ENCODE results near the gene DPF3. TPM values are rescaled to one million over a fixed set of nuclear protein-coding genes. Genes with fewer than 3 reads are reported as not detected.

Gene DPF3
- total RNA-seq, 1 experiment from 2014 or later = 0.79 TPM

- Histone ChIP-seq H3K4me1 (no peaks in the 10 kb centered on the region), H3K27ac (no peak overlapping the region), H3K4me3 (peak overlapping the region; percentile 62), H3K27me3 (peaks cover 24% of the 10 kb centered on the region), H3K36me3 (no peaks in the 10 kb centered on the region), H3K9me3 (replicated peaks) (no peaks in the 10 kb centered on the region)
- peak in 1 of 2 experiments; percentile 8 for DNase-seq
These were observed 844 bp downstream of the DPF3 start for GRCh38 chr14:72892879-72893635.

- Histone ChIP-seq H3K4me1 (no peaks in the 10 kb centered on the region), H3K27me3 (peaks cover 24% of the 10 kb centered on the region), H3K27ac (no peak overlapping the region), H3K4me3 (peak overlapping the region; percentile 62), H3K9me3 (replicated peaks) (no peaks in the 10 kb centered on the region), H3K36me3 (no peaks in the 10 kb centered on the region)
- no peak for DNase-seq
These were observed 1.6 kb downstream of the DPF3 start for GRCh38 chr14:72892103-72892878.

- Histone ChIP-seq H3K36me3 (no peaks in the 10 kb centered on the region), H3K4me3 (no peak overlapping the region), H3K9me3 (replicated peaks) (no peaks in the 10 kb centered on the region), H3K4me1 (no peaks in the 10 kb centered on the region), H3K27me3 (peaks cover 24% of the 10 kb centered on the region), H3K27ac (no peak overlapping the region)
- DNase-seq = no peak
These were observed 2.2 kb downstream of the DPF3 start for GRCh38 chr14:72891666-72892102.

GRCh38 chr14:72889366-72889765, 4.5 kb downstream of the DPF3 start:
- no peak overlapping the region for H3K4me3 ChIP-seq
- H3K9me3 ChIP-seq (replicated peaks) = no peaks in the 10 kb centered on the region
- no peaks in the 10 kb centered on the region for H3K4me1 ChIP-seq
- peaks cover 24% of the 10 kb centered on the region for H3K27me3 ChIP-seq
- DNase-seq = no peak
- no peaks in the 10 kb centered on the region for H3K36me3 ChIP-seq
- no peak overlapping the region for H3K27ac ChIP-seq

- no peak overlapping the region for H3K4me3 ChIP-seq
- no peak overlapping the region for H3K27ac ChIP-seq
- no peaks in the 10 kb centered on the region for H3K36me3 ChIP-seq
- peaks cover 24% of the 10 kb centered on the region for H3K27me3 ChIP-seq
- H3K9me3 ChIP-seq (replicated peaks) = no peaks in the 10 kb centered on the region
- DNase-seq = no peak
- no peaks in the 10 kb centered on the region for H3K4me1 ChIP-seq
These were observed 5.2 kb downstream of the DPF3 start for GRCh38 chr14:72888636-72889201.

GRCh38 chr14:72888192-72888591, 5.7 kb downstream of the DPF3 start:
- DNase-seq = no peak
- Histone ChIP-seq H3K27me3 (peaks cover 23% of the 10 kb centered on the region), H3K4me3 (no peak overlapping the region)

GRCh38 chr14:72887514-72887913, 6.4 kb downstream of the DPF3 start:
- no peaks in the 10 kb centered on the region for H3K4me1 ChIP-seq
- no peaks in the 10 kb centered on the region for H3K9me3 ChIP-seq (replicated peaks)
- no peak for DNase-seq
- H3K36me3 ChIP-seq = no peaks in the 10 kb centered on the region
- H3K4me3 ChIP-seq = no peak overlapping the region
- peaks cover 16% of the 10 kb centered on the region for H3K27me3 ChIP-seq
- no peak overlapping the region for H3K27ac ChIP-seq

More at GRCh38 chr14:72888192-72888591, 5.7 kb downstream of the DPF3 start:
- no peaks in the 10 kb centered on the region for H3K9me3 ChIP-seq (replicated peaks)
- no peaks in the 10 kb centered on the region for H3K4me1 ChIP-seq
- H3K36me3 ChIP-seq = no peaks in the 10 kb centered on the region
- H3K27ac ChIP-seq = no peak overlapping the region

- H3K27me3 ChIP-seq = no peaks in the 10 kb centered on the region
- H3K27ac ChIP-seq = no peak overlapping the region
- no peaks in the 10 kb centered on the region for H3K4me1 ChIP-seq
- H3K4me3 ChIP-seq = no peak overlapping the region
- no peaks in the 10 kb centered on the region for H3K36me3 ChIP-seq
- H3K9me3 ChIP-seq (replicated peaks) = no peaks in the 10 kb centered on the region
- no peak for DNase-seq
These were observed 9.5 kb downstream of the DPF3 start for GRCh38 chr14:72884386-72884785.

DNA sequence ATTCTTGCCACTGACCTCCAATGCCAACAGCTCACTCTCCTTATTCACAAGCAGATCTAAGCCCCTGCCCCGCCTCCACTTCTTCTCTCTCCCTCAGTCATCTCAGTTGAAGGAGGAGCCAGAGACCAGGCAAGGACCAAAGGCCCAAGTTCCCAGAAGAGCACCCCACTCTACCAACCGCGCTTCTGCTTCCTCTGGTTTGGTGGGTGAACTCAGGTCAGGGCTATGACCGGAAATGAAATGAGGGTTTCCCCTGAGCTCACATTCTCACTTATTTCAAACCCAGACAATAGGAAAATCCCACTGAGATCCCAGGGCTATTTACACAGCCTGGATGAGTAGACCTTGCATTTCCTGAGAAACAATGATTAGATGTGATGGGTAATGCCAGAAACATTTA, 9.9 kb downstream of the DPF3 start:
- H3K27me3 ChIP-seq = no peaks in the 10 kb centered on the region
- no peak overlapping the region for H3K27ac ChIP-seq
- H3K9me3 ChIP-seq (replicated peaks) = no peaks in the 10 kb centered on the region
- no peak overlapping the region for H3K4me3 ChIP-seq
- no peaks in the 10 kb centered on the region for H3K36me3 ChIP-seq
- DNase-seq = no peak
- no peaks in the 10 kb centered on the region for H3K4me1 ChIP-seq

DNA sequence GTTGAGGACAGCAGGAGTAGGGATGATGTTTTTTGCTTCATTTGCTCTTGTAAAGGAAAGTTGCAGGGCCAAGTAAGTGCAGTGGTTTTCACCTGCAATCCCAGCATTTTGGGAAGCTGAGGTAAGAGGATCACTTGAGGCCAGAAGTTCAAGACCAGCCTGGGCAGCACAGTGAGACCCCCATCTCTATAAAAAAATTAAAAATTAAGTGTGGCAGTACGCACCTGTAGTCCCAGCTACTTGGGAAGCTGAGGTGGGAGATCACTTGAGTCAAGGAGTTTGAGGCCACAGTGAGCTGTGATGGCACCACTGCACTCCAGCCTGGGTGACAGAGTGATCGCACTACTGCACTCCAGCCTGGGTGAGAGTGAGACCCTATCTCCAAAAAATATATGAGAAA, 10.8 kb downstream of the DPF3 start:
- no peaks in the 10 kb centered on the region for H3K4me1 ChIP-seq
- H3K27me3 ChIP-seq = no peaks in the 10 kb centered on the region
- H3K36me3 ChIP-seq = no peaks in the 10 kb centered on the region
- H3K9me3 ChIP-seq (replicated peaks) = no peaks in the 10 kb centered on the region
- H3K27ac ChIP-seq = no peak overlapping the region
- no peak for DNase-seq
- H3K4me3 ChIP-seq = no peak overlapping the region

GRCh38 chr14:72882463-72882862, 11.4 kb downstream of the DPF3 start:
- no peak for DNase-seq
- no peak overlapping the region for H3K4me3 ChIP-seq
- no peaks in the 10 kb centered on the region for H3K9me3 ChIP-seq (replicated peaks)
- no peaks in the 10 kb centered on the region for H3K4me1 ChIP-seq
- H3K36me3 ChIP-seq = no peaks in the 10 kb centered on the region
- H3K27me3 ChIP-seq = no peaks in the 10 kb centered on the region
- no peak overlapping the region for H3K27ac ChIP-seq

GRCh38 chr14:72882047-72882446, 11.9 kb downstream of the DPF3 start:
- DNase-seq = no peak
- no peak overlapping the region for H3K4me3 ChIP-seq
- H3K9me3 ChIP-seq (replicated peaks) = no peaks in the 10 kb centered on the region
- H3K27ac ChIP-seq = no peak overlapping the region
- 0 out of 2 replicates have a peak, but pooled peaks cover under 1% of the 10 kb centered on the region for H3K27me3 ChIP-seq
- no peaks in the 10 kb centered on the region for H3K36me3 ChIP-seq
- H3K4me1 ChIP-seq = no peaks in the 10 kb centered on the region

- Histone ChIP-seq H3K36me3 (no peaks in the 10 kb centered on the region), H3K9me3 (replicated peaks) (no peaks in the 10 kb centered on the region), H3K4me1 (no peaks in the 10 kb centered on the region), H3K4me3 (no peak overlapping the region), H3K27ac (no peak overlapping the region), H3K27me3 (peaks cover 4% of the 10 kb centered on the region; the same call in 1 of the 2 replicates)
- DNase-seq = no peak
These were observed 12.4 kb downstream of the DPF3 start for GRCh38 chr14:72881543-72881942.

- Histone ChIP-seq H3K27me3 (peaks cover 4% of the 10 kb centered on the region; the same call in 1 of the 2 replicates), H3K27ac (no peak overlapping the region), H3K4me1 (no peaks in the 10 kb centered on the region), H3K4me3 (no peak overlapping the region), H3K9me3 (replicated peaks) (no peaks in the 10 kb centered on the region), H3K36me3 (no peaks in the 10 kb centered on the region)
- no peak for DNase-seq
These were observed 13.1 kb downstream of the DPF3 start for GRCh38 chr14:72880820-72881219.

- no peak for DNase-seq
- Histone ChIP-seq H3K27me3 (peaks cover 4% of the 10 kb centered on the region; the same call in 1 of the 2 replicates), H3K4me1 (no peaks in the 10 kb centered on the region), H3K4me3 (no peak overlapping the region), H3K27ac (no peak overlapping the region), H3K36me3 (no peaks in the 10 kb centered on the region), H3K9me3 (replicated peaks) (no peaks in the 10 kb centered on the region)
These were observed 13.7 kb downstream of the DPF3 start for GRCh38 chr14:72880164-72880563.

Data from SJCRH30 (cell line).